NCI-H1105 treated with DMSO at 0.1 percent for 48 hours (cell line): Measurements from ENCODE around the gene MYLK3.
A peak's percentile ranks its signal among the peaks of the same experiment; 100 is the strongest.
"Not testable (repeated sequence)": the region's sequence is repeated elsewhere in the genome, so short reads cannot be mapped to it uniquely, and the experiment has no call there.

Source experiments
- DNase-seq: peaks from one replicate; lab custom pipeline; 2025; lab: John Stamatoyannopoulos, UW

Gene MYLK3

DNA sequence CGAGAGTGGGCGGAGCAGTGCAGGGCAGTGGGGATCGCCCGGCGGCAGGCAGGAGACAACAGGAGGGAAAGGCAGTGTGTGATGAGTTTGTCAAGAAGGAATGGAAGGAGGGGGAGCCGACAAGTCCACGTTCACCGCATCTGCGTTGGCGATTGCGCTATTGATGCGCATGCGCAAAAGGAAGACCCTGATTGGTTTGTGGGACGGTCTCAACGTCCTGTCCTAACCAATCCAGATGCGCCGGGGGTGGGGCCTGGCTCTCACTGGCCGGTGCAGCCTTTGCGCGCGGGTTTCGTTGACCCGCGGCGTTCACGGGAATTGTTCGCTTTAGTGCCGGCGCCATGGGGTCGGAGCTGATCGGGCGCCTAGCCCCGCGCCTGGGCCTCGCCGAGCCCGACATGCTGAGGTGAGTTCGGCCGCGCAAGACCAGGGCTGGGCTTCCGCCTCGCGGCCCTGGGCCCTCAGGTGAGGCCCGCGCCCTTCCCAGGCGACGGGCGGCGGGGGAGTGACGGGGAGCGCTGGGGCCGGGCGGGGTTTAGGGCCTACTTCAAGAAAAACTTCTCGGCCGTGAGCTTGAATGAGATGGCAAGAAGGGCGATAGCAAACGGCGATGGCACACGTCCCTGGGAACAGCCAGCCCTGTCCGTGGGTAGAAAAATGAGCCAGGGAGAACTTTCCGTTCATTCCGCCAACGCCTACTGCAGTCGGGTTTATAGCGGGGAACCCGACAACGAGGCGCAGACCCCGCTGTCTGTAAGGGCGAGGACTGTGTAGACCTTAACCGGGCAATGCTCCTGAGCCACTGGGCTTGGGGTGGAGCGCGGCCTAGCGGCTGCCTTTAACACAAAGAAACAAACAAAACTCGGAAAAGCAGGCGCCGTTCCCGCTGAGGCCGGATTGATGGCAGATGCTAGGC lies 58.5 kb downstream of the MYLK3 start, which contains the start of gene ORC6:
Gene ORC6 (plus strand): TSS at position 295 of the 916 bp plus-strand sequence. CDS start 47 bp downstream, at position 342.
- peak; percentile 99 for DNase-seq

GRCh38 chr16:46688654-46689364 lies 59.3 kb downstream of the MYLK3 start, which contains the start of gene VPS35:
Gene VPS35 (minus strand): TSS chr16:46689178. CDS start chr16:46689133, 45 bp downstream.
- peak; percentile 99 for DNase-seq

DNA sequence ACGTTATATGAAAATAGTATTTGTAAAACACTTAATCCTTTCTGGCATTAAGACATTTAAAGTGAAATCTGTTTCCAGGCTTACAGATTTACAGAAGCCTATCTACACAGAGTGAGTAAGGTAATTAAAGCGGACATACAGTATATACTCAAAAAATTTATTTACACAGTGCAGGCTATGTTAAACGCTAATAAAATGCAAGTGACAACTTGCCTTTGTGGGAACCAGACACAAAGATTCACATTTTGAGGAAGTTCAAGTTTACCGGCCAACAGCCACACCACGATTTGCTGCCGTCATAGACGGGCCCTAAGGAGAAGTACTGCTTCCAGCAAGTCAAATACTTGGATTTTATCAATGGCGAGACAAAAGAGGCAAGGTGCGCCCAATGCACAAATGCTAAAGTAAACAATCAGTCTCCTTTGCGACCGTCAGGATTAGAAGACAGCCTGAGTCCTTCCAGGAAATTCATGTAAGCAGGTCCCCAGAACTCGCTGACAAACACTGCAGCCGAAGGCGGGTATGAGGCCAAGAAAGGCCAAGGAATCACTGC lies 60.0 kb downstream of the MYLK3 start:
- no peak for DNase-seq

- no peak for DNase-seq
Observed at GRCh38 chr16:46687486-46687885, 60.7 kb downstream of the MYLK3 start.

- DNase-seq: no peak
Observed at GRCh38 chr16:46686815-46687473, 61.2 kb downstream of the MYLK3 start.

DNA sequence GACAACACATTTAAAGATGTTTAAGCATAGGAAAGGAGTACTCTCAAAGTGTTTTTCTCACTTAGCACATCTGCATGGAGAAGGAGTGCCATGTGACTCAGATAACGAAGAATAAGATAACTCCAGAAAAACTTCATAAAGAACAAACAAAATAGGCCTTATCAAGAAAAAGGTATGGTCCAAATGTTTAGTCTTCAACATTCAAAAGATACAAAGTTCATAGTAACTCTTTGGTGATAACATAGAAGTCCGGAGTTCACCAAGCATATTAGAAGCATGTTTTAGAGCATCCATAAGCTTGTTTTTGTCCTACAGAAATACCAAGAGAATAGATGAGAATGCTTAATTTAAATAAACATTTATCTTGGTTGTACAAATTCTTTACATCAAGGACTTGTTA lies 66.3 kb downstream of the MYLK3 start:
- DNase-seq: not testable (repeated sequence)

GRCh38 chr16:46677943-46678342 lies 70.2 kb downstream of the MYLK3 start:
- DNase-seq: not testable (repeated sequence)

DNA sequence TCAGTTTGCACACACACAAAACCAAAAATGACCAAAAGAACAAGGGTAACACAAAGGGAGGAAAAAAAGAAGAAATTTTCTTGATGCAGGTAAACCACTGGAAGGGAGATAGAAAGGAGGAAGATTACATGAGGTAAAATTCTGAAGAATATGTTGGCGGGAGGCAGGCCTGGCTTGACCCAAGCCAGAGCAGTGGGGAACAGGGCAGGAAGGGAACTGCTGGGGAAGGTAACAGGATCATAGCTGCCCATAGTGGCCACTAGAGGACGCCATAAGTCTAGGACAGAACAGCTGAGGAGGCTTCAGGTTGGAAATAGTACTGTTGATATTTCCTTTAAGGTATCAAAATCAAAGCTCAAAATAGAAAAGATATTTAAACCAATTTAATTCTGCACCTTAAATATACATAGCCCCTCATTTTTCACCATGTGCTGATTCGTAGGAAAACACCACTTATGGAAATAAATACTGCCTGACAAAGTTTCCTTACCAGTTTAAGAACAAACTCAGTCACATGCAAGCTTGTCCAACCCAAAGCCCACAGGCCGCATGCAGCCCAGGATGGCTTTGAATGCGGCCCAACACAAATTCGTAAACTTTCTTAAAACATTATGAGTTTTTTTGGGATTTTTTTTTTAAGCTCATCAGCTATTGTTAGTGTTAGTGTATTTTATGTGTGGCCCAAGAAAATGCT lies 74.7 kb downstream of the MYLK3 start:
- DNase-seq: peak; percentile 72

DNA sequence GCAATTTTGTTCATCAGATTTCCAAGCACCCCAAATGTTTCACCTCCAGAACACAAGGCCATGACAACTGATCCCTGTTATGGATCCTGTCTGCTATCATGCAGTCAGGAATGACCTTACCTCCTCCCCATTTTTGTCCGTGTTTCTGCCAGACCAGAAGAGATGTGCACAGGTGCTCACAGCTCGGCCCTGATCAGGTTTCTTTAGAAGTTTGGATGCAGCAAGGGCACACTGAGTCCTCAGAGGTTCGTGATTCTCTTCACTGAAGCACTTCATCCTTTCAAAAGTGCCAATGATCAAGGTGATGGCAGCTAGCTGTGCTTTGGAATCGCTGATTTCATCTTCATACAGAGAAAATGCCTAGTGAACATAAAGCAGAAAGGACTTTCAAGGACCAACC lies 86.0 kb downstream of the MYLK3 start:
- no peak for DNase-seq

DNA sequence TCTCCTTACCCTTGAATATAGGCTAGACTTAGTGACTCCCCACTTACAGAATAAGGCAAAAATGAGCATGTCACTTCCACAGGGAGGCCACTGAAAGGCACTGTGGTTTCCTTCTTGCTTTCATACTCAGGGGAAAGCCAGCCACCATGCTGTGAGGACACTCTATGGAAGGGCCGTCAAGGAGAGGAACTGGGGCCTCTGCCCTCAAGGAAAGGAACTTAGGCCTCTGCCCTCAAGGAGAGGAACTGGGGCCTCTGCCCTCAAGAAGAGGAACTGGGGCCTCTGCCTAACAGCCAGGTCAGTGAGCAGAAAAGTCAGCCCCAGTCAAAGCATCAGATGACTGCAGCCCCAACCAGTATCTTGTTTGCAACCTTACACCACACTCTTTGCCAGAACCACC lies 89.2 kb downstream of the MYLK3 start:
- no peak for DNase-seq
